GM23338 (cell line): Measurements from ENCODE around the gene SUSD2. TPM values are rescaled to one million over a fixed set of nuclear protein-coding genes. Genes with fewer than 3 reads are reported as not detected.

Source experiments
- ATAC-seq: fragments of 200-7000 bp; cut with Tn5 transposase; 3 replicates; pipeline ENCODE4 v1.9.1; 2020
- DNase-seq: peaks from one replicate; pipeline ENCODE4 v3.0.0-alpha.2; 2015; ENCODE audit warnings: low spot score
- H2AFZ ChIP-seq: fragments of 200-600 bp; sonication (generic); 2 replicates; pipeline ENCODE4 v1.8.0; 2016; ENCODE audit warnings: antibody characterized with exemption, mild to moderate bottlenecking, moderate library complexity
- H3F3A ChIP-seq: fragments of 200-600 bp; sonication (generic); replicated peaks from 2 replicates; pipeline ENCODE4 v1.8.0; 2017; ENCODE audit warnings: antibody characterized with exemption, mixed run types, low read depth
- H3K27ac ChIP-seq: fragments of 200-600 bp; sonication (generic); 2 replicates; pipeline ENCODE4 v1.6.1; 2016; ENCODE audit warnings: low read depth
- H3K27me3 ChIP-seq: fragments of 200-600 bp; sonication (generic); 2 replicates; pipeline ENCODE4 v1.8.0; 2016; ENCODE audit warnings: mild to moderate bottlenecking, mixed run types, moderate library complexity; ENCODE audit not compliant: insufficient read depth
- H3K36me3 ChIP-seq: fragments of 200-600 bp; sonication (generic); 2 replicates; pipeline ENCODE4 v1.8.0; 2016; ENCODE audit warnings: mild to moderate bottlenecking; ENCODE audit not compliant: insufficient read depth
- H3K4me1 ChIP-seq: fragments of 200-600 bp; sonication (generic); 2 replicates; pipeline ENCODE4 v1.8.0; 2016; ENCODE audit warnings: mild to moderate bottlenecking, moderate library complexity; ENCODE audit not compliant: insufficient read depth
- H3K4me2 ChIP-seq: fragments of 200-600 bp; sonication (generic); 2 replicates; pipeline ENCODE4 v1.7.1; 2017; ENCODE audit warnings: mixed run types
- H3K4me3 ChIP-seq: fragments of 200-600 bp; sonication (generic); 2 replicates; pipeline ENCODE4 v1.6.1; 2016; ENCODE audit warnings: mixed run types
- H3K79me2 ChIP-seq: fragments of 200-600 bp; sonication (generic); replicated peaks from 2 replicates; pipeline ENCODE4 v1.8.0; 2017; ENCODE audit warnings: mild to moderate bottlenecking; ENCODE audit not compliant: insufficient read depth
- H3K9me2 ChIP-seq: fragments of 200-600 bp; sonication (generic); 2 replicates; pipeline ENCODE4 v1.8.0; 2017; ENCODE audit not compliant: insufficient read depth
- H4K20me1 ChIP-seq: fragments of 200-600 bp; sonication (generic); replicated peaks from 2 replicates; pipeline ENCODE4 v1.8.0; 2017; ENCODE audit warnings: mild to moderate bottlenecking; ENCODE audit not compliant: insufficient read depth
- H3K27ac Mint-ChIP-seq: 2 replicates; pipeline ENCODE4 v1.8.0; 2020; ENCODE audit warnings: inconsistent platforms, mild to moderate bottlenecking, moderate library complexity, mixed read lengths
- H3K27me3 Mint-ChIP-seq: 3 replicates; pipeline ENCODE4 v1.8.0; 2022; ENCODE audit warnings: low read depth, mild to moderate bottlenecking, moderate library complexity, mixed read lengths, inconsistent platforms; ENCODE audit not compliant: insufficient read depth, poor library complexity
- H3K36me3 Mint-ChIP-seq: 3 replicates; pipeline ENCODE4 v1.8.0; 2021; ENCODE audit warnings: low read depth, mild to moderate bottlenecking, inconsistent platforms, moderate library complexity, mixed read lengths
- H3K4me1 Mint-ChIP-seq: 3 replicates; pipeline ENCODE4 v1.8.0; 2020; ENCODE audit warnings: mild to moderate bottlenecking, inconsistent platforms, mixed read lengths
- H3K4me3 Mint-ChIP-seq: 3 replicates; pipeline ENCODE4 v1.8.0; 2021; ENCODE audit warnings: moderate library complexity, mild to moderate bottlenecking, inconsistent platforms, mixed read lengths
- H3K9me3 Mint-ChIP-seq: 3 replicates; pipeline ENCODE4 v1.8.0; 2020; ENCODE audit warnings: moderate library complexity, mild to moderate bottlenecking, inconsistent platforms, mixed read lengths
- CREB1 ChIP-seq: fragments of 250-450 bp; sonication (Bioruptor Pico); IDR thresholded peaks from 2 replicates; pipeline ENCODE4 v1.5.0; 2020; ENCODE audit warnings: low read depth, mild to moderate bottlenecking, moderate library complexity
- CTCF ChIP-seq, 2 experiments: fragments of 200-600 bp in 1 of 2; sonication (generic) in 1 of 2; conservative IDR thresholded peaks; 2 replicates each; pipeline versions ENCODE4 v1.5.1 to v1.6.1; 2016 to 2017; ENCODE audit warnings: antibody characterized with exemption in 2 of 2, low read depth in 2 of 2, mild to moderate bottlenecking in 2 of 2, moderate library complexity in 1 of 2
- EZH2phosphoT487 ChIP-seq: fragments of 200-600 bp; sonication (generic); IDR thresholded peaks from one replicate; pipeline ENCODE4 v1.8.1; 2018; ENCODE audit warnings: antibody characterized with exemption; ENCODE audit not compliant: unreplicated experiment
- NANOG ChIP-seq: IDR thresholded peaks from 2 replicates; pipeline ENCODE4 v1.6.1; 2016; ENCODE audit warnings: antibody characterized with exemption, borderline replicate concordance
- POLR2AphosphoS5 ChIP-seq: IDR thresholded peaks from 2 replicates; pipeline ENCODE4 v1.6.1; 2016; ENCODE audit warnings: antibody characterized with exemption, low read depth
- STAT1 ChIP-seq: IDR thresholded peaks from one replicate; pipeline ENCODE4 v1.6.1; 2016; ENCODE audit warnings: antibody characterized with exemption; ENCODE audit not compliant: unreplicated experiment
- ZNF114 ChIP-seq: fragments of 250-450 bp; sonication (Bioruptor Pico); IDR thresholded peaks from 2 replicates; pipeline ENCODE4 v1.5.0; 2020; ENCODE audit warnings: mild to moderate bottlenecking, moderate library complexity
- ZNF331 ChIP-seq: fragments of 250-450 bp; sonication (Bioruptor Pico); IDR thresholded peaks from 2 replicates; pipeline ENCODE4 v1.5.0; 2020; ENCODE audit warnings: low read depth, mild to moderate bottlenecking, moderate library complexity
- polyA plus RNA-seq: library from polyadenylated mRNA; unstranded; fragments of >200 nt; fragmentation: Nextera tagmentation; extraction: Ambion mirVana; gene quantifications from 2 replicates; pipeline ENCODE4 v1.2.1, GENCODE V29; 2016
- total RNA-seq: library from RNA; depleted of rRNA; stranded (reverse); fragments of >200 nt; shearing (Covaris generic); gene quantifications from 2 replicates; pipeline ENCODE4 v1.2.3, GENCODE V29; 2014
- TF ChIP-seq, protein P1 (sequence below): IDR thresholded peaks from 2 replicates; pipeline ENCODE4 v1.6.1; 2016; ENCODE audit warnings: antibody characterized with exemption
- TF ChIP-seq, protein P2 (sequence below): IDR thresholded peaks from one replicate; pipeline ENCODE4 v1.6.1; 2018; ENCODE audit warnings: antibody characterized with exemption; ENCODE audit not compliant: unreplicated experiment

Gene SUSD2
- total and polyA plus RNA-seq, 2 experiments from 2014 or later, result 0.74 to 2.1 TPM

DNA sequence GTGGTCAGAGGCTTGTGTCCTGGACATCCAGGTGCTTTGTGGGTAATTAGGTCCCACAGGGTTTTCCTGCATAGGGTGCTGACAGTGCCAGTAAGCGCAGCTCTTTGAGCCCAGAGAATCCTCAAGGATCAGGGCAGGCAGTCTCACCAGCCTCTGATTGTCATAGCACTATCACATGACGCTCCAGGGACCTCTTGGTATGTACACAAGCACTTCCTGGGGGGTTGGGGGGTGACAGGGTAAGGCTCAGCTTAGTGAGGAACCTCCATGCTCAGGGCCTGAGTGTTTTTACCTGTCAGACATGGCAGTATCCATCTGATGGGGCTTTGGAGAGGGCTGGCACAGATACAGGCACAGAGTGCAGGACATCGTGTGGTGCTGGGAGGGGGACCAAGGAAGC, 27.9 kb upstream of the SUSD2 start (continued):
- TF ChIP-seq CTCF (conservative IDR thresholded peaks at IDR 0.05; ENCODE audit: low read depth in 2 of 2) (no peak), ZNF331 (no peak)

- H3K27ac Mint-ChIP-seq, result no peak overlapping the region
- H3K9me3 Mint-ChIP-seq, result no peaks in the 10 kb centered on the region
- H3F3A ChIP-seq, result 0 out of 2 replicates have a peak, but pooled peaks cover 2% of the 10 kb centered on the region
- peaks cover 14% of the 10 kb centered on the region for H3K27me3 Mint-ChIP-seq
- DNase-seq (no peak), ATAC-seq (no peak)
- H3K4me3 Mint-ChIP-seq, result no peak overlapping the region
- no peak overlapping the region for H3K27ac ChIP-seq
- H3K36me3 Mint-ChIP-seq, result peaks cover 2% of the 10 kb centered on the region; the same call in 2 of the 3 replicates
- peaks cover 18% of the 10 kb centered on the region for H3K4me1 ChIP-seq
- H3K27me3 ChIP-seq, result peaks cover 11% of the 10 kb centered on the region; the same call in 1 of the 2 replicates
- H3K9me2 ChIP-seq, result no peaks in the 10 kb centered on the region
- no peaks in the 10 kb centered on the region for H3K79me2 ChIP-seq
- H3K36me3 ChIP-seq, result no peaks in the 10 kb centered on the region
- H3K4me3 ChIP-seq, result no peak overlapping the region
- H3K4me2 ChIP-seq, result no peak overlapping the region
- peaks cover 32% of the 10 kb centered on the region for H3K4me1 Mint-ChIP-seq
- no peaks in the 10 kb centered on the region for H4K20me1 ChIP-seq
- no peak overlapping the region for H2AFZ ChIP-seq
- TF ChIP-seq CREB1 (no peak), NANOG (no peak), CTCF (conservative IDR thresholded peaks at IDR 0.05; ENCODE audit: low read depth in 2 of 2) (no peak), EZH2phosphoT487 (no peak), ZNF331 (no peak), POLR2AphosphoS5 (no peak), STAT1 (no peak), ZNF114 (CRISPR knock-in tag) (no peak)
- TF ChIP-seq, protein P1, sequence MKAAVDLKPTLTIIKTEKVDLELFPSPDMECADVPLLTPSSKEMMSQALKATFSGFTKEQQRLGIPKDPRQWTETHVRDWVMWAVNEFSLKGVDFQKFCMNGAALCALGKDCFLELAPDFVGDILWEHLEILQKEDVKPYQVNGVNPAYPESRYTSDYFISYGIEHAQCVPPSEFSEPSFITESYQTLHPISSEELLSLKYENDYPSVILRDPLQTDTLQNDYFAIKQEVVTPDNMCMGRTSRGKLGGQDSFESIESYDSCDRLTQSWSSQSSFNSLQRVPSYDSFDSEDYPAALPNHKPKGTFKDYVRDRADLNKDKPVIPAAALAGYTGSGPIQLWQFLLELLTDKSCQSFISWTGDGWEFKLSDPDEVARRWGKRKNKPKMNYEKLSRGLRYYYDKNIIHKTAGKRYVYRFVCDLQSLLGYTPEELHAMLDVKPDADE, result no peak
- TF ChIP-seq, protein P2, sequence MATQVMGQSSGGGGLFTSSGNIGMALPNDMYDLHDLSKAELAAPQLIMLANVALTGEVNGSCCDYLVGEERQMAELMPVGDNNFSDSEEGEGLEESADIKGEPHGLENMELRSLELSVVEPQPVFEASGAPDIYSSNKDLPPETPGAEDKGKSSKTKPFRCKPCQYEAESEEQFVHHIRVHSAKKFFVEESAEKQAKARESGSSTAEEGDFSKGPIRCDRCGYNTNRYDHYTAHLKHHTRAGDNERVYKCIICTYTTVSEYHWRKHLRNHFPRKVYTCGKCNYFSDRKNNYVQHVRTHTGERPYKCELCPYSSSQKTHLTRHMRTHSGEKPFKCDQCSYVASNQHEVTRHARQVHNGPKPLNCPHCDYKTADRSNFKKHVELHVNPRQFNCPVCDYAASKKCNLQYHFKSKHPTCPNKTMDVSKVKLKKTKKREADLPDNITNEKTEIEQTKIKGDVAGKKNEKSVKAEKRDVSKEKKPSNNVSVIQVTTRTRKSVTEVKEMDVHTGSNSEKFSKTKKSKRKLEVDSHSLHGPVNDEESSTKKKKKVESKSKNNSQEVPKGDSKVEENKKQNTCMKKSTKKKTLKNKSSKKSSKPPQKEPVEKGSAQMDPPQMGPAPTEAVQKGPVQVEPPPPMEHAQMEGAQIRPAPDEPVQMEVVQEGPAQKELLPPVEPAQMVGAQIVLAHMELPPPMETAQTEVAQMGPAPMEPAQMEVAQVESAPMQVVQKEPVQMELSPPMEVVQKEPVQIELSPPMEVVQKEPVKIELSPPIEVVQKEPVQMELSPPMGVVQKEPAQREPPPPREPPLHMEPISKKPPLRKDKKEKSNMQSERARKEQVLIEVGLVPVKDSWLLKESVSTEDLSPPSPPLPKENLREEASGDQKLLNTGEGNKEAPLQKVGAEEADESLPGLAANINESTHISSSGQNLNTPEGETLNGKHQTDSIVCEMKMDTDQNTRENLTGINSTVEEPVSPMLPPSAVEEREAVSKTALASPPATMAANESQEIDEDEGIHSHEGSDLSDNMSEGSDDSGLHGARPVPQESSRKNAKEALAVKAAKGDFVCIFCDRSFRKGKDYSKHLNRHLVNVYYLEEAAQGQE, result no peak
Observed at GRCh38 chr22:24153959-24154358, 27.3 kb upstream of the SUSD2 start.
